ENCODE measurements around the gene SAMD4A.

Gene SAMD4A

GRCh38 chr14:54724676-54725325, 157.9 kb downstream of the SAMD4A start:
- no peak for TF ChIP-seq EZH2 (IDR thresholded peaks at IDR 0.05; ENCODE audit: borderline replicate concordance, low read length)
- no peak for TF ChIP-seq CTCF (IDR thresholded peaks at IDR 0.05; ENCODE audit: low read length)
- Histone ChIP-seq H3K9ac (ENCODE audit: low read length) (no peak overlapping the region), H4K20me1 (ENCODE audit: insufficient read depth, low read length) (no peaks in the 10 kb centered on the region), H3K27me3 (ENCODE audit: insufficient read depth, low read length) (no peaks in the 10 kb centered on the region), H3K79me2 (ENCODE audit: insufficient read depth, low read length) (no peaks in the 10 kb centered on the region), H3F3A (ENCODE audit: insufficient read depth, low read length) (no peaks in the 10 kb centered on the region), H3K9me3 (ENCODE audit: low read length) (no peaks in the 10 kb centered on the region), H3K9me2 (ENCODE audit: low read depth, low read length) (no peaks in the 10 kb centered on the region), H2AFZ (ENCODE audit: low read length) (no peak overlapping the region), H3K4me3 (ENCODE audit: low read depth, low read length, poor library complexity, severe bottlenecking) (no peak overlapping the region), H3K4me1 (ENCODE audit: insufficient read depth, low read length, severe bottlenecking) (no peaks in the 10 kb centered on the region), H3K4me2 (ENCODE audit: low read length) (no peak overlapping the region), H3K36me3 (ENCODE audit: insufficient read depth, low read length) (no peaks in the 10 kb centered on the region), H3K27ac (ENCODE audit: low read depth, low read length, poor library complexity, severe bottlenecking) (no peak overlapping the region)

DNA sequence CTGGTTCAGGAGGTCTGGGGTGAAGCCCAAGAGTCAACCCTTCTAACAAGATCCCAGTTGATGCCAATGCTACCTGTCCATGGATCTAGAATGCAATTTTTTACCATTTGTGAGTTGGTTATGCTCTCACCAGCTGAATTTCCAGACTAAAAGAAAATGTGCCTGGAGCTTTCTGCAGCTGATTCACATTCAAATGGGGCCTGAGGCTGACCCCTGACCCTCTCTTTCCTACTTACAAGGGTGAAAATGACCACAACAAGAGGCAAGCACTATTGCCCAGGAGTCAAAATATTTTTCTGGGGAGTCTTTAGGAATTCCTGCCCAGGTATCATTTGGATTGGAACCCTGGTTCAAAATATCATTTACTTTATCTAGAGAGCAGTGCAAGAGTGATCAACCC, 159.1 kb downstream of the SAMD4A start:
- no peak overlapping the region for H3K9ac ChIP-seq (ENCODE audit: low read length)
- no peaks in the 10 kb centered on the region for H3K79me2 ChIP-seq (ENCODE audit: insufficient read depth, low read length)
- H3K4me1 ChIP-seq (ENCODE audit: insufficient read depth, low read length, severe bottlenecking) = peaks cover 5% of the 10 kb centered on the region
- H3K4me2 ChIP-seq (ENCODE audit: low read length) = no peak overlapping the region
- no peak overlapping the region for H3K4me3 ChIP-seq (ENCODE audit: low read depth, low read length, poor library complexity, severe bottlenecking)
- no peaks in the 10 kb centered on the region for H3K36me3 ChIP-seq (ENCODE audit: insufficient read depth, low read length)
- H2AFZ ChIP-seq (ENCODE audit: low read length) = no peak overlapping the region
- H3F3A ChIP-seq (ENCODE audit: insufficient read depth, low read length) = no peaks in the 10 kb centered on the region
- no peaks in the 10 kb centered on the region for H3K9me2 ChIP-seq (ENCODE audit: low read depth, low read length)
- H4K20me1 ChIP-seq (ENCODE audit: insufficient read depth, low read length) = no peaks in the 10 kb centered on the region
- no peaks in the 10 kb centered on the region; the same call in 1 of the 2 replicates for H3K27me3 ChIP-seq (ENCODE audit: insufficient read depth, low read length)
- no peaks in the 10 kb centered on the region for H3K9me3 ChIP-seq (ENCODE audit: low read length)
- H3K27ac ChIP-seq (ENCODE audit: low read depth, low read length, poor library complexity, severe bottlenecking) = no peak overlapping the region
- TF ChIP-seq EZH2 (IDR thresholded peaks at IDR 0.05; ENCODE audit: borderline replicate concordance, low read length) = no peak
- no peak for TF ChIP-seq CTCF (IDR thresholded peaks at IDR 0.05; ENCODE audit: low read length)

- Histone ChIP-seq H3K4me2 (ENCODE audit: low read length) (no peak overlapping the region), H3K9me2 (ENCODE audit: low read depth, low read length) (no peaks in the 10 kb centered on the region), H3K9me3 (ENCODE audit: low read length) (no peaks in the 10 kb centered on the region), H4K20me1 (ENCODE audit: insufficient read depth, low read length) (no peaks in the 10 kb centered on the region), H3K4me1 (ENCODE audit: insufficient read depth, low read length, severe bottlenecking) (peaks cover 5% of the 10 kb centered on the region), H3K4me3 (ENCODE audit: low read depth, low read length, poor library complexity, severe bottlenecking) (no peak overlapping the region), H2AFZ (ENCODE audit: low read length) (no peak overlapping the region), H3K36me3 (ENCODE audit: insufficient read depth, low read length) (no peaks in the 10 kb centered on the region), H3K79me2 (ENCODE audit: insufficient read depth, low read length) (no peaks in the 10 kb centered on the region), H3K27ac (ENCODE audit: low read depth, low read length, poor library complexity, severe bottlenecking) (no peak overlapping the region), H3K9ac (ENCODE audit: low read length) (no peak overlapping the region), H3K27me3 (ENCODE audit: insufficient read depth, low read length) (no peaks in the 10 kb centered on the region; the same call in 1 of the 2 replicates), H3F3A (ENCODE audit: insufficient read depth, low read length) (no peaks in the 10 kb centered on the region)
- TF ChIP-seq CTCF (IDR thresholded peaks at IDR 0.05; ENCODE audit: low read length) (no peak), EZH2 (IDR thresholded peaks at IDR 0.05; ENCODE audit: borderline replicate concordance, low read length) (no peak)
Measured at GRCh38 chr14:54727929-54728328, 161.0 kb downstream of the SAMD4A start.

Data from OCI-LY1 (cell line).